Keratinocyte (primary cell): ENCODE data around the gene ADCY7.

Source experiments
- EZH2 ChIP-seq: IDR thresholded peaks from one replicate; pipeline ENCODE4 v1.6.1; 2012; ENCODE audit warnings: inconsistent platforms, mild to moderate bottlenecking, low read length, moderate library complexity
- TF ChIP-seq, protein P1 (sequence below), 3 experiments: IDR thresholded peaks in 1 of 3; conservative IDR thresholded peaks in 1 of 3; optimal IDR thresholded peaks in 1 of 3; 2 replicates in 2 of 3; 3 replicates in 1 of 3; pipeline versions ENCODE3 to v1.5.1; 2011; ENCODE audit warnings: low read length in 3 of 3, mild to moderate bottlenecking in 3 of 3, moderate library complexity in 2 of 3, control low read depth in 1 of 3, inconsistent platforms in 1 of 3; ENCODE audit not compliant: insufficient read depth in 2 of 3; ENCODE audit errors: extremely low read depth in 1 of 3

DNA sequence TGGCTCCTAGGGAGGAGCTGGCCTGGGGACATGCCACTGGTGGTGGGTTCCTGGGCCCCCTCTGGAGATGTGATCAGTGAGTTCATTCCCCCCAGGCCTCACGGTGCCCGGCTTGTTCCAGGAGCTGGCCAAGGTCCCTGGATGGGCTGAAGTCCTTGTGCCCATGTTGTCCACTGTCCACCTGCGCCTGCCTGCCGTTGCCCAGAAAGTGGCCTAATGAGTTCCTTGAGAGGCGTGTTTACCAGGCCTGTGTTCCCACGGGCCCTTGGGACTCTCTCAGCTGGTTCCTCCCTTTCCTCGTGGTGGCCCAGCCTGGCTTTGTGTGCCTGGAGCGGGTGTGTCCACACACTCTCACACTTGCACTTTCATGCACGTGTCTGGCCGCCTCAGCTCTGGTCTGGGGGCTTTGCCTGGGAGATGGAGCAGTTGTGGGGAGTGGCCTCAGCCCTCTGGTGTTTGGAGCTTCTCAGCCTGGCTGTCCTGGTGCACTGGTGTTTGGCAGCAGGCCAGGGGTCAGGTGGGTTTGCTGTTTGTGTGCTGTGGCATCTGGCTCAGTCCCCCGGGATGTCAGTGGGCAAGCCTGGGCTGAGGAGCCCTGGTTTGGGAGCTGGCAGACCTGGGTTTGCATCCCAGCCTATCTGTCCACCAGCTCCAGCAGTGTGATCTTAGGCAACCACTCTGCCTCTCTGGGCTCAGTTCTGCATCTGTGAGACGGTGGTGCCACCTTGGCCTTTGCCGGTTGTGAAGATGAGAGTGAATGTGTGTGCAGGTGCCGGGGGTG lies 18.0 kb downstream of the ADCY7 start:
- TF ChIP-seq, protein P1, sequence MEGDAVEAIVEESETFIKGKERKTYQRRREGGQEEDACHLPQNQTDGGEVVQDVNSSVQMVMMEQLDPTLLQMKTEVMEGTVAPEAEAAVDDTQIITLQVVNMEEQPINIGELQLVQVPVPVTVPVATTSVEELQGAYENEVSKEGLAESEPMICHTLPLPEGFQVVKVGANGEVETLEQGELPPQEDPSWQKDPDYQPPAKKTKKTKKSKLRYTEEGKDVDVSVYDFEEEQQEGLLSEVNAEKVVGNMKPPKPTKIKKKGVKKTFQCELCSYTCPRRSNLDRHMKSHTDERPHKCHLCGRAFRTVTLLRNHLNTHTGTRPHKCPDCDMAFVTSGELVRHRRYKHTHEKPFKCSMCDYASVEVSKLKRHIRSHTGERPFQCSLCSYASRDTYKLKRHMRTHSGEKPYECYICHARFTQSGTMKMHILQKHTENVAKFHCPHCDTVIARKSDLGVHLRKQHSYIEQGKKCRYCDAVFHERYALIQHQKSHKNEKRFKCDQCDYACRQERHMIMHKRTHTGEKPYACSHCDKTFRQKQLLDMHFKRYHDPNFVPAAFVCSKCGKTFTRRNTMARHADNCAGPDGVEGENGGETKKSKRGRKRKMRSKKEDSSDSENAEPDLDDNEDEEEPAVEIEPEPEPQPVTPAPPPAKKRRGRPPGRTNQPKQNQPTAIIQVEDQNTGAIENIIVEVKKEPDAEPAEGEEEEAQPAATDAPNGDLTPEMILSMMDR (optimal IDR thresholded peaks at IDR 0.05 in 1 of 3, IDR thresholded peaks at IDR 0.05 in 1 of 3, conservative IDR thresholded peaks at IDR 0.05 in 1 of 3; ENCODE audit: extremely low read depth in 1 of 3, insufficient read depth in 2 of 3, low read length in 3 of 3) = no peak
- no peak for TF ChIP-seq EZH2
